K562 (cell line): ENCODE results near the gene HARS1. TPM values are rescaled to one million over a fixed set of nuclear protein-coding genes. Genes with fewer than 3 reads are reported as not detected.

ENCODE experiments used
- ARID2 ChIP-seq: fragments of 450-650 bp; IDR thresholded peaks from 2 replicates; pipeline ENCODE4 v1.6.1; 2017; ENCODE audit warnings: antibody characterized with exemption, mild to moderate bottlenecking
- BRCA1 ChIP-seq, 2 experiments: fragments of 450-650 bp in 1 of 2; sonication (generic) in 1 of 2; formaldehyde crosslinking in 1 of 2; IDR thresholded peaks; 2 replicates each; pipeline versions ENCODE4 v1.5.0 to v1.6.1; 2017 to 2020; ENCODE audit warnings: mild to moderate bottlenecking in 1 of 2, missing genetic modification reagents in 1 of 2
- CBX2 ChIP-seq: fragments of 200-600 bp; sonication (generic); IDR thresholded peaks from one replicate; pipeline ENCODE4 v1.6.1; 2012; ENCODE audit warnings: mild to moderate bottlenecking, low read length, inconsistent platforms; ENCODE audit not compliant: insufficient read depth, poor library complexity, severe bottlenecking
- EWSR1 ChIP-seq: fragments of 450-650 bp; IDR thresholded peaks from 2 replicates; pipeline ENCODE4 v1.6.1; 2018; ENCODE audit warnings: borderline replicate concordance, mild to moderate bottlenecking, low read depth, moderate library complexity; ENCODE audit not compliant: partially characterized antibody
- FOXJ3 ChIP-seq: sonication (generic); formaldehyde crosslinking; IDR thresholded peaks from 2 replicates; pipeline ENCODE4 v1.4.0; 2020; ENCODE audit warnings: mild to moderate bottlenecking, missing genetic modification reagents
- GATAD2B ChIP-seq: fragments of 450-650 bp; IDR thresholded peaks from 2 replicates; pipeline ENCODE4 v1.6.1; 2017; ENCODE audit warnings: mild to moderate bottlenecking, borderline replicate concordance
- GMEB1 ChIP-seq: fragments of 250-450 bp; sonication (Bioruptor Pico); IDR thresholded peaks from 2 replicates; pipeline ENCODE4 v1.4.0; 2020; ENCODE audit warnings: mild to moderate bottlenecking
- HDAC8 ChIP-seq: fragments of 450-650 bp; IDR thresholded peaks from 2 replicates; pipeline ENCODE4 v1.6.1; 2016; ENCODE audit warnings: mild to moderate bottlenecking, missing genetic modification characterization, moderate library complexity, missing compliant biosample characterization
- KHSRP ChIP-seq: fragments of 450-650 bp; IDR thresholded peaks from 2 replicates; pipeline ENCODE4 v1.6.1; 2017
- KLF1 ChIP-seq: fragments of 450-650 bp; IDR thresholded peaks from 2 replicates; pipeline ENCODE4 v1.6.1; 2016; ENCODE audit warnings: missing genetic modification characterization, missing compliant biosample characterization
- MEF2D ChIP-seq: conservative IDR thresholded peaks from 2 replicates; pipeline ENCODE4 v1.6.1; 2016; ENCODE audit warnings: low read depth, missing genetic modification characterization, missing compliant biosample characterization
- NCOA6 ChIP-seq: fragments of 450-650 bp; IDR thresholded peaks from 2 replicates; pipeline ENCODE4 v1.6.1; 2017; ENCODE audit warnings: mild to moderate bottlenecking
- POLR2B ChIP-seq: fragments of 450-650 bp; IDR thresholded peaks from 2 replicates; pipeline ENCODE4 v1.6.1; 2018; ENCODE audit warnings: low read depth; ENCODE audit not compliant: partially characterized antibody
- SAP30 ChIP-seq: fragments of 200-600 bp; sonication (generic); IDR thresholded peaks from 2 replicates; pipeline ENCODE4 v1.6.1; 2012; ENCODE audit warnings: borderline replicate concordance, low read depth, mild to moderate bottlenecking, moderate library complexity, low read length, control low read depth, inconsistent platforms; ENCODE audit not compliant: insufficient read depth, poor library complexity, severe bottlenecking
- SIN3A ChIP-seq, 2 experiments: fragments of 150-350 bp in 1 of 2; IDR thresholded peaks; 2 replicates each; pipeline ENCODE4 v1.6.1; 2011 to 2016; ENCODE audit warnings: borderline replicate concordance in 2 of 2, low read depth in 2 of 2, low read length in 2 of 2, mild to moderate bottlenecking in 2 of 2, moderate library complexity in 2 of 2; ENCODE audit not compliant: control insufficient read depth in 1 of 2
- SOX6 ChIP-seq: fragments of 450-650 bp; IDR thresholded peaks from 2 replicates; pipeline ENCODE4 v1.6.1; 2014; ENCODE audit warnings: mild to moderate bottlenecking
- SRF ChIP-seq, 2 experiments: fragments of 250-450, 450-650 bp in 1 of 2; sonication (Bioruptor Pico) in 1 of 2; sonication (generic) in 1 of 2; formaldehyde crosslinking; IDR thresholded peaks; 2 replicates each; pipeline versions ENCODE4 v1.5.0 to v1.5.1; 2020 to 2022; ENCODE audit warnings: mild to moderate bottlenecking in 1 of 2, missing genetic modification reagents in 1 of 2
- TFAM ChIP-seq: fragments of 250-450 bp; sonication (Bioruptor Pico); conservative IDR thresholded peaks from 2 replicates; pipeline ENCODE4 v1.5.0; 2021; ENCODE audit warnings: mild to moderate bottlenecking, moderate library complexity
- THAP7 ChIP-seq: fragments of 250-450 bp; sonication (Bioruptor Pico); IDR thresholded peaks from 2 replicates; pipeline ENCODE4 v1.5.0; 2021
- ZNF408 ChIP-seq: fragments of 250-450 bp; sonication (Bioruptor Pico); IDR thresholded peaks from 2 replicates; pipeline ENCODE4 v1.4.0; 2020; ENCODE audit warnings: low read depth, mild to moderate bottlenecking, moderate library complexity
- ZNF518B ChIP-seq: fragments of 250-450 bp; sonication (Bioruptor Pico); IDR thresholded peaks from 2 replicates; pipeline ENCODE4 v1.5.0; 2021; ENCODE audit warnings: mild to moderate bottlenecking, moderate library complexity
- polyA plus RNA-seq, 8 experiments: library from polyadenylated mRNA; depleted of rRNA in 4 of 8; stranded (reverse) in 5 of 8; unstranded in 3 of 8; fragments of >200 nt; fragmentation: Nextera tagmentation in 2 of 8; fragmentation: Illumina TruSeq in 1 of 8; extraction: Ambion mirVana in 2 of 8; extraction: Trizol in 1 of 8; gene quantifications; 2 replicates each; pipeline versions ENCODE4 v1.2.1 to v1.2.3, GENCODE V29; 2011 to 2014; ENCODE audit warnings: inconsistent platforms in 1 of 8, missing spikeins in 1 of 8
- total RNA-seq, 7 experiments: library from RNA; depleted of rRNA in 6 of 7; stranded (reverse); fragments of >200 nt in 6 of 7; fragmentation: Illumina TruSeq in 2 of 7; extraction: Trizol in 2 of 7; gene quantifications; 2 replicates each; pipeline versions ENCODE4 v1.2.1 to v1.2.3, GENCODE V29; 2011 to 2021; ENCODE audit warnings: low replicate concordance in 1 of 7

Gene HARS1
- total and polyA plus RNA-seq, 9 of the 15 experiments (the other 6 are each of a cell fraction or from before 2014, with no cell fraction given) = 13.5 to 88.5 (median 75.2) TPM

GRCh38 chr5:140639148-140639981 is 51.8 kb downstream of the HARS1 start, which contains the start of gene TMCO6 (continued):
- TF ChIP-seq POLR2B = peak; percentile 82
- TF ChIP-seq TFAM (CRISPR knock-in tag) = no peak
- no peak for TF ChIP-seq ARID2
- peak; percentile 76; the same call in 1 of the 2 replicates for TF ChIP-seq SOX6
- no peak for TF ChIP-seq GATAD2B
- TF ChIP-seq GMEB1 (CRISPR knock-in tag) = no peak
- no peak for TF ChIP-seq KHSRP
- TF ChIP-seq FOXJ3 (CRISPR knock-in tag) = no peak
- TF ChIP-seq KLF1 (tag) = 0 out of 2 replicates have a peak, but pooled peaks have one; percentile 42
- no peak for TF ChIP-seq CBX2
- peak; percentile 74 for TF ChIP-seq SAP30
- no peak for TF ChIP-seq ZNF518B (CRISPR knock-in tag)
- no peak for TF ChIP-seq MEF2D
- peak; percentile 47; the same call in 1 of the 2 replicates for TF ChIP-seq HDAC8 (tag)
- TF ChIP-seq BRCA1 (IDR thresholded peaks at IDR 0.05) = no peak
- no peak for TF ChIP-seq BRCA1 (CRISPR knock-in tag; IDR thresholded peaks at IDR 0.05)
- no peak; a peak in 1 of 4 replicates for TF ChIP-seq SRF (CRISPR knock-in tag; IDR thresholded peaks at IDR 0.05)
- no peak for TF ChIP-seq ZNF408
- TF ChIP-seq THAP7 (CRISPR knock-in tag) = no peak
- no peak for TF ChIP-seq EWSR1
- TF ChIP-seq SIN3A (IDR thresholded peaks at IDR 0.05; ENCODE audit: borderline replicate concordance in 2 of 2, control insufficient read depth in 1 of 2, low read depth in 2 of 2, low read length in 2 of 2) = peak in 1 of 2 experiments; percentile 60; a peak in 1 of 4 replicates
- no peak; the same call in 1 of the 2 replicates for TF ChIP-seq NCOA6
